GM18867 (cell line): ENCODE data around the gene SELENOM.
A peak's percentile ranks its signal among the peaks of the same experiment; 100 is the strongest.
"Not testable (repeated sequence)": the region's sequence is repeated elsewhere in the genome, so short reads cannot be mapped to it uniquely, and the experiment has no call there.

Experiments
- ATAC-seq: cut with Tn5 transposase; IDR thresholded peaks from one replicate; pipeline ENCODE4 v1.9.1; 2021; ENCODE audit warnings: mild to moderate bottlenecking, moderate library complexity; ENCODE audit not compliant: unreplicated experiment

SELENOM gene

DNA sequence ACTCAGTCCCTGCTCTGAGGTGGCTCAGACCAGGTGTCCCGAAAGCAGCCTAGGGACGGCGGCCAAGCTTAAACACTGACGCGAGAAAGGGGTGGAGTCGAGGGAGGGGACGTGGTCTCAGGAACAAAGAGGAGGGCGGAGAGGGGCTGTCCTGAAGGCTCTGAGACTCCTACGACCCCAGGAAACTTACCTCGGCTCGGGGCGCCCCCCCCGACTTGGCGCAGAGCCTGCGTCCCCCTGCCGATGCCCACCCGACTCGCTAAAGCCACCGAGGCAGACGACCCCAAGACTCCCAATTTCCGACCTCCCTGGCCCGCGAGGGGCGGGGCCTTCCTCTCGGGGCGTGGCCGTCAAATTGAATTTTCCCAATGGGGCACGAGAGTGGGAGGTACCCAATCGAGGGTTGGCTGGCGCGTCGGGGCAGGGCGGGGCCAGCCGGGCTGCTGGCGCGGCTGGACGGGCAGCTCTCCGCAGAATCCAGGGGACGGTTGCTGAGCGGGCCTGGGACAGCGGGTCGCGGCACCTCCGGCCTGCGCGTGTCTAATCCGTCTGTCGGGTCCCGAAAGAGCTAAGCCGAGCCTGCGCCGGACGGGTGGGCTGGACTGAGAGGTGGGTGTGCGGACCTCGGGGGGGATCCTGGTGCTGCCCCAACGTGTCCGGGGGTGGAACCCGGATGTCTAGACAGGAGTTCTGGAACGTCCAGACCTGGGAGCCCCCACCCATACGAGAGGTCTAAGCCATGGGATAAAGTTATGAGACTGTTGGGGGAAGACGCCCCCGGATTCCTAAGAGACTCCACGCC lies 26.3 kb downstream of the SELENOM start, which contains the start of gene SMTN:
TSS of gene SMTN (plus strand) at position 471 of the 802 bp plus-strand sequence. CDS start 1,941 bp downstream, outside the sequence.
- ATAC-seq, result peak; percentile 63

DNA sequence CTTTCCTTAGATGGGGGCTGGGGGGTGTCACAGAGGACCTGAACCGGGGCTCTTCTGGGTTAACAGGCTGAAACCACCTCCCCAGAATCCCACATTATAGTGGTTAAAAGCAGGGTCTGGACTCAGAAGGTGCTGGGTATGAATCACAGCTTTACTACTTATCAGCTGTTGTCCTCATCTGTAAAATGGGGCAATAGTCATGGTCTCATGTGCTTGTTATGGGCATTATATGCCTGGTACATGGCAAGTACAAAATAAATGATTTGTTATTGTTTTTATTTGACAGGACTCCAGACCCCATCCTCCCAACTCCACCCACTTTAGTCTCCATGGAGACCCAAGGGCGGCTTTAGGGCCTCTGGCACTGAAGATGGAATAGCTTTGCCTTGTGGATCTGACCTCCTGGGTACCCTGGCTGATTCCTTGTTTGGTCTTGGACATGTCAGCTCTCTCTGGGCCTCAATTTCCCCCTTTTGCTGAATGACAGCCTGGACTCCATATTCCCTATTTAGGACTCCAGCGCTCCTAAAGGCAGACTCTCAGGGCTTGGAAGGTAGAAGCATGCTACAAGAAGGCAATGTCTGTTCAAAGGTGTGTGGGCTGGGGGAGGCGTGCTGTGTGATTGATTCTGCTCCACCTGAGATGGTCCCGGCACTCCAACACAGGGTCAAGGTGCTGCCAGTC lies 27.1 kb downstream of the SELENOM start:
- no peak for ATAC-seq

DNA sequence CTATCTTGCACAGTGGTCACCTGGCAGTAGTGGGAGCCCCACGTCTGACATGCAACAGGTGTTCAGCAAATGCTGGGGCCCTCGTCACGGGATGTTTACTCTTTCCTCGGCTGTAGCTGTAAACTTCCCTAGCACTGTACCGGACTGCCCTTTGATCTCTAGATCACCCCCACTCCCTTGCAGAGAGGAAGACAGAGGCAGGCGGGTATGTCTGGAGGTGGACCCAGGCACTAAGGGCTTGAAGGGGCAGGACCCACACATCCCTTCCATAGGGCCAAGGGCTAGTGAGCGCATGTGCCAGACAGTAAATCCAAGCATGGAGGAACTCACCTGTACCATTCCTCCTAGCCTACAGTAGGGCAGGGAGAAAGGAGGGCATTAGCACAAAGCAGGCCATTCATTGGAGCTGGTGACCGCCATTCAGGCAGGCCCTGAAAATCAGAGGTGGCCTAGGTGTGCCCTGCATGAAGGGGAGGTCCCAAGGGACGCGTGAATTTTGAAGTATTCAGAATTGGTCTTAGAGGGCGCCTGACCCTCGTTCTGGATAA lies 28.2 kb downstream of the SELENOM start:
- no peak for ATAC-seq

DNA sequence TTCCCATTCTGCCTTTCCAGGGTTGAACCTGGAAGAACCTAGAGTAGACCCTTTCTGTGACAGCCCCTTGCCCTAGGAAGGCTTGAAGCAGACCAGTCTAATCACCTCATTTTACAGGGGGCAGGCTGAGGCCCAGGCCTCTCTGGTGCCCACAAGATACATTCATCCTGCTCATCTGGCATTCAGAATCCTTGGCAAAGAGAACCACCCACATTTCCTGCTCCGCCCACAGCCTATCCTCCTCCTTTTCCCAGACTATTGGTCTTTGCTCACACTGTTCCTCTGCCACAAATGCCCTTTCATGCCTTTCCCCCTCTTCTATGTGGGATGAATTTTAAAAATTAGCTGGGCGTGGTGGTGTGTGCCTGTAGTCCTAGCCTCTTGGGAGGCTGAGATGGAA lies 29.0 kb downstream of the SELENOM start:
- ATAC-seq, result not testable (repeated sequence)

DNA sequence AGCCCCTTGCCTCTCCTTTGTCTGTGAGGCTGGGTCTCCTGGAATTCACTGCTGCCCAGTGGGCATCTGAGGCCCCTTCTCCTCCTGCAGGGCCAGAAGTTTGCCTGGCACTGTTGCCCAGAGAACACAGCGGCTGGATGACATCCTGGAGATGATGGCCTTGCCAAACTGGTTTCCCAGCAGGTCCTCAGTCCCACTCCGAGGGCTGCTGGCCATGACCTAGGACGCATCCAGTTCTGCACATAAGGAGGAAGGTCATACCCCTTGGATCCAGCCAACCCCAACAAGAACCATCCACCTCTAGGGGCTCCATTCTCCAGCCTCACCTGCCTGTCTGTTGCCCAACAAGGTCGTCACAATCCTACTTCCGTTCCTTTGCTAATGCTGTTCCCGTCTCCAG lies 29.7 kb downstream of the SELENOM start:
- no peak for ATAC-seq

DNA sequence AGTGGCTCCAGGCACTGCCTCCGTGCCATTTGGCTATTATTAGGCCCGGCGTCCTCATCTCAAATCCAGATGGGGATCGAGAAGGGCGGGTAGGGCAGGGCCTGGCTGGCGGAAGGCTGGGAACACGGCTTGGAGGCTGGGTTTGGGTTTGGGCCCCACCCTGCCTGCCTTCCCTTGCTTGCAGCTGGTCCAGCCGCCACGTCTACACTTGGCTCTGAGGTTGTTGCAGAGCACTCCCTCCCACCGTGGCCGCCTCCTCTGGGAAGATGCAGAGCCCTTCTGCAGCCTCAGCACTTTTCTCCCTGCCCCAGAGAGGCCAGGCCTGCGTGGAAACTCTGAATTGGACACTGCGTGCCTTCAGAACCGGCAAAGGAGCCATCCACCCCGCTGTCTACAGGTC lies 31.4 kb downstream of the SELENOM start:
- no peak for ATAC-seq

DNA sequence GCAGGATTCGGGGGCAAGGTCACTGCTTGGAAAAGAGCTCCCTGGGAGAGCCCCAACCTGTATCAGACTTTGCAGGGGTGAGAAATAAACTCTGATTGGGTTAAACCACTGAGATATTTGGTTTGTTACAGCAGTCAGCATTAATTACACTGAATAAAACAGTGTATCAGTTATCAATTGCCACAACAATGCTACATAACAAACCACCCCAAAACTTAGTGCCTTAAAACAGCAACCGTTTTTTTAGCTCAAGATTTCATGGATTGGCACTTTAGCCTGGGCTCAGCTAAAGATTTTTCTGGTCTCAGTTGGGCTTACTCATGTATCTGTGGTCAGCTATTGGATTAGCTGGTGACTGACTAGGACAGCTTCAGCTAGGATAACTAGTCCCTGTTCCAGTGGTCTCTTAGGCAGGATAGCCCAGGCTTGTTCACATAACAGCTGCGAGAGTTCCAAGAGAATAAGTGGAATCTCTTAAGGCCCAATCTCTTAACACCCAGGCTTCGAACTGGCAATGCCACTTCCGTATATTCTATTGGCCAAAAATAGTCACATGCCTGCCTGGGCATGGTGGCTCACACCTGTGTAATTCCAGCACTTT lies 33.7 kb downstream of the SELENOM start:
- not testable (repeated sequence) for ATAC-seq

DNA sequence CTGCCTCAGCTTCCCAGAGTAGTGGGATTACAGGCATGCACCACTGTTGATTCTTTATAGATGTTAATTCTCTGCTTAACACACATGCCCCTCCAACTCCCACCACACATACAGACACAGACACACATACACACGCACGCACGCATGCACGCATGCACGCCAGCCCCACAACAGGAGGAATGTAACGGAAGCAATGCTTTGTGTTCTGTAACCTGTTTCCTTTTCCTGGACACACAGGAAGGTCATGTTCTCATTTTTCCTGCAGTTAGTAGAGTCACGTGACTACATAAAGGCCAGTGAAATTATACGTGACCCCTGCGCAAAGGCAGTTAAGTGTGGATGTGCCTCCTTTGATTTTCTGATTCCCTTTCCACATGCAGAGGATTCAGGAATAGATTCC lies 34.2 kb downstream of the SELENOM start:
- not testable (repeated sequence) for ATAC-seq

DNA sequence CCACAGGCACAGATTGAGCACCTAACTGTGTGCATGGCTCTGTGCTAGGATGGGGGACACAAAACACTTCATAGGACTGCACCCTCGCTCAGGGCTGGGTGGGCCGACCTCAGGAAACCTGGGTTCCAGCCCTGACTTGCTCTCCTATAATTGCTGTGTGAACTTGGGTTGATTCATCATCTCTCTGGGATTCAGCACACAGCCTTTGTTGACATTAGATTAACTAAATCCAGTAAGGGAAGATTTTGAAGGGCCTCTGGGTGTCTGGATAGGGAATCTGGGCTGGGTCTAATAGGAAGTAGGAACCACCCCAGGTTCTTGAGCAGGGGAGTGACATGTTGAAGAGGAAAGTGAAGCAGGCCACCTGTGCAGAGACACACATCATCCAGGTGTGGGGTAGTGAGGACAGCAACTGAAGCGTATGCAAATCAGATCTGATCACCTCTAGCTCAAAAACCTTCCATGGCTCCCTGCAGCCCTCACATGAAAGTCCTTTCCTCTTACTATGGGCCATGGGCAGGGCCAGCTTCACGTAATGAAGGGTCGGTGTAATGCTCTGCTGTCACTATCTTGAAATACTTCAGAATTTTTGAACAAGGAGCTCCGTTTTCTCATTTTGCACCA lies 37.6 kb downstream of the SELENOM start:
- ATAC-seq, result not testable (repeated sequence)

DNA sequence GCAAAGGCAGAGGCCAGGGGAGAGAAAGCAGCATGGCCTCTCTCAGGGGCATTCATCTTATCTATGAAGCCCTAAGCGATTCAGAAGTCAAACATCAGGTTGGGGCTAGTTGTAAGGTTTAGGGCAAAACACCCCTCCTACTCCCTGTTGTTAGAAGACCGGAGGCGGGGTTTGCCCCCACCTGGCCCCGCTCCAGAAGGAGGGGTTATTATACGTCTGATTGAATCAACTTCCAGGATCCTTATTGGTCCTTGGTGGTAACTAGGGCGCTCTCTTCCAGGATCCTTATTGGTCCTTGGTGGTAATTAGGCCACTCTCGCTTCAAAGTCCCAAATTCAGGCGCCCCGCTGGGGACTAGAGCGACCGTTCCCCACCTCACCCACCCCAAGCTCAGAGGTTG lies 38.4 kb downstream of the SELENOM start:
- ATAC-seq, result no peak

DNA sequence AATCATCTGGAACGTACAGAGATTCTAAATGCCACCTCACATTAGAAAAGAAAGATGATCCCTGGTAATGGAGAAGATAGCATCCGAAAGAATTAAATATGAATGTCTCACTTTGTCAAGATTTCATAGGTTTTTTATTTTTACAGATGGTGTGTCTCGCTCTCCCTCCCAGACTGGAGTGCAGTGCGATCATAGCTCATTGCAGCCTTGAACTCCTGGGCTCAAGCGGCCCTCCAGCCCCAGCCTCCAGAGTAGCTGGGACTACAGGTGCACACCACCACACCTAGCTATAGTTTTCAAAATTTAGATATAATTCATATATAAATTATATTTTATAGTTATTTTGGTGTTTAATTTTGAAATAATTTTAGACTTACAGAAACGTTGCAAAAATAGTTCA lies 43.0 kb downstream of the SELENOM start:
- no peak for ATAC-seq

DNA sequence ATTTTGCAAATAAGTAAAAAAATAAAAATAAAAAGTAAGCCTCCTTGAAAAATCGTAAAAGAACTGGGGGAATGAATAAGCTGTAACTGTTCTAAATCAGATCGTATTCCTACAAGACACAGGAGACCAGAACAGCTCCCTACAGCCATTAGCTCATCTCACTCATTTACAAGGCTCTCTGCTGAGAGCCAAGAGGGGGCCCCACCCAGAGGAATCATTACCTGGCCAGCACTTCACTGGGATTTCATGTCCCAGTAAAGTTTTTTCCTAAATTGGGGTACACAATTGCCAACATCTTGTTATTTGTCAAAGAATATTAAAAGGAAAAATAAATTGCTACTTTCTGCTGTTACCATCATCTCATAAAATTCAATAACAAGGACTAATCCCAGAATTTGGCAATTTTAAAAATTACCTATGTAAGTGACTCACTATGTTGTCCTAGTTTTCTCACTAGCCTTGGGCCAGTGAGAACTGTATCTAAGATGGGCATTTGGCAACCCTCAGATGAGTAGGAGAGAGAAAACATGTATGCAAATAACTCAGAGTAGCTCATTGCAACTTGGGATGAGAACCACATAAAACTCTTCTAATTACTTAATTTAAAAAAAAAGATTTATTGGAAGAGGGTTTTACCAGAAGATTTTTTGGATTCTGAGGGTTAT lies 44.7 kb downstream of the SELENOM start:
- no peak for ATAC-seq

DNA sequence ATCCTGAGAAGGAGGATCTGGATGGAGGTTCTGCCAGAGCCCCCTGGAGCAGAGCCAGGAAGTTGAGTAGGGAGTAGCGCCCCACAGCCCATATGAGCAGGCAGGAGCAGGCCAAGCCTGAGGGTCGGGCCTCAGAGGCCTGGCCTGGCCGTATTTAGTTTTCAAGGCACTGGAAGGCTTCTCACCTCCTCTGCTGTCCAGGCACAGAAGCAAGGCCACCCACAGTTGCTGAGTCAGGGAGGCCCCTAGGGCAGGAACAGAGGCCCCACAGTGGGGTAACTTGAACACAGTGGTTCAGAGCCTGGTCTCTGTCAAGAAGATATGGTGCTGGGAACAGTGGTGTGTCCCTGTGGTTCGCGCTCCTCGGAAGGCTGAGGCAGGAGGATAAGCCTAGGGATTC lies 47.7 kb downstream of the SELENOM start:
- not testable (repeated sequence) for ATAC-seq

DNA sequence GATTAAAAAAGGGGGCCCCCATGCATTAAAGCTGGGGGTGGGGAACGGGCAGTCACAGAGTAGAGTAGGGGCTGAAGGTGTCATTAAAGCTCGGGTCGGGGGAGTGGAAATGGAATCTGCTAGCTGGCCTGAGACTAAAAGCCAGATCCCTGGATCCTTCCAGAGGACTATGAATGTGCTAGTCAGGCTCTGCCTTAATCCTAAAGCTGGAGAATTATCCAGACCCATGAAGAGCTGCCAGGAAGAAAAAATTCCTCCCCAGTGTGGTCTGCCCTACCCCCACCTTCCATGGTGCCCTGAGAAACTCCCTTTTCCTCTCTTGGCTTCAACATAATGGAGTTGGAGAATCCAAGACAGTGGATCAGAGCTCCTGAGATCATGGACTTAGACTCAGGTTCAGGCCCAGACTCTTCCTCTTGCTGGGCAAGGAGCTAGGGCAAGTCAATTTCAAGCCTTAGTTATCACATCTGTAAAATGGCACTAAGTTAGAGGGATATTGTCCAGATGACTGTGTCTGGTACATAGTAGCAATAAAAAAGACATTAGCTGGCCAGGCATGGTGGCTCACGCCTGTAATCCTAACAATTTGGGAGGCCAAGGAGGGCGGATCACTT lies 50.3 kb downstream of the SELENOM start:
- ATAC-seq, result no peak

DNA sequence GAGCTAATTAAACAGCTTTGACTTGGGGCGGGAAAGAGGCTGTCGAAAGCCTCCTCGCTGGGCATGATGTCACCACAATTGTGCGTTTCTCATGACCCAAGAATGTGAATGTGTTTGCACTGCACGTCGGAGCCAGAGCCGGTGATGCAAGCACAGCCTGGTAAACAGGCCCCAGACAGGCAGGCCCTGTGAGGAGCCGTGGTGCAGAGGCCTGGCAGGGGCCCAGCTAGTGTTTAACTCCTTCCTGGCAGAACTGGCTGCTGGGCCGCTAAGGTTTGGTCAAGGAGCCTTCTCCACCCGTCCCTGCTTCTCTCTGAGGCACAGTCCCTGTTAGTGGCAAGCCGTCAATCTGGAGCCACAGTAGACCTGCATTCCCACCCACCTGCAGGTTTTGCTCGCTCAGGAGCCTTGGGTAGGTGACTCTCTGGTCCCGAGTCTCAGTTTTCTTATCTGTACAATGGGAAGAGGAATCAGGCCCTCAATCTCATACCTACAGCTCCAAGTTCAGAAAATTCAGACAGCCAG lies 51.7 kb downstream of the SELENOM start:
- ATAC-seq, result no peak

DNA sequence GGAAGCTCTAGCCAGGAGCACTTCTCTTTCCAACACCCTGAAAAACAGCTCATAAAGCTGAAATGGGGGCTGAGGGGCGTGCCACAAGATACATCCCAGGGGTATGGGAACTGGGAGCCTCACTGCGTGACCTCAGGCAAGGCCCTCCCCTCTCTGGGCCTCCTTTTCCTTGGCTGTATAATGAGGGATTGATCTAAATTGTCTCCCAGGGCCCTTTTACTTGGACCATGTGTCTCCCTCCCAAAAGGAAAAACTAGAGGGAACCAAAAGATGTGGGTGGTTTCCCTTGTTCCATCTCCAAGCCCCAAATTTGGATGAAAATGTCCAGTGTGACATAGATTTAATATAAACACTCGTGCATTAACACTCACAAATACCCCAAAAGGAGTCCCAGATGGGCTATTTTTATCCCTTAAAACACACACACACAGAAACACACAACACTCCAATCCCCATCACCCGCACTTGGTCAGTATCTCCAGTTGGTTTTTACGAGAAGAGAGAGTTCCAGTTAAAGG lies 52.2 kb downstream of the SELENOM start:
- no peak for ATAC-seq
